Neural progenitor cell (in vitro differentiated cells): ENCODE measurements around the gene RGS18. TPM values are rescaled to one million over a fixed set of nuclear protein-coding genes. Genes with fewer than 3 reads are reported as not detected.

Source experiments
- DNase-seq: peaks from one replicate; pipeline ENCODE4 v3.0.0-alpha.2; 2016; ENCODE audit warnings: low spot score
- H2AFZ ChIP-seq: fragments of 200-600 bp; sonication (generic); replicated peaks from 2 replicates; pipeline ENCODE4 v1.6.1; 2016; ENCODE audit warnings: antibody characterized with exemption
- H3F3A ChIP-seq: fragments of 200-600 bp; sonication (generic); 2 replicates; pipeline ENCODE4 v1.6.1; 2016; ENCODE audit warnings: antibody characterized with exemption, low read depth
- H3K27ac ChIP-seq: fragments of 200-600 bp; sonication (generic); 2 replicates; pipeline ENCODE4 v1.5.1; 2016; ENCODE audit warnings: mild to moderate bottlenecking
- H3K27me3 ChIP-seq: fragments of 200-600 bp; sonication (generic); 2 replicates; pipeline ENCODE4 v1.6.1; 2016; ENCODE audit warnings: mild to moderate bottlenecking, moderate library complexity
- H3K36me3 ChIP-seq: fragments of 200-600 bp; sonication (generic); 2 replicates; pipeline ENCODE4 v1.5.1; 2016
- H3K4me1 ChIP-seq: fragments of 200-600 bp; sonication (generic); 2 replicates; pipeline ENCODE4 v1.6.1; 2016; ENCODE audit warnings: mixed run types
- H3K4me2 ChIP-seq: fragments of 200-600 bp; sonication (generic); 2 replicates; pipeline ENCODE4 v1.6.1; 2016
- H3K4me3 ChIP-seq: fragments of 200-600 bp; sonication (generic); 2 replicates; pipeline ENCODE4 v1.5.1; 2016
- H3K79me2 ChIP-seq: fragments of 200-600 bp; sonication (generic); 2 replicates; pipeline ENCODE4 v1.6.1; 2016; ENCODE audit warnings: low read depth
- H3K9ac ChIP-seq: fragments of 200-600 bp; sonication (generic); 2 replicates; pipeline ENCODE4 v1.6.1; 2016
- H3K9me3 ChIP-seq: fragments of 200-600 bp; sonication (generic); 2 replicates; pipeline ENCODE4 v1.5.1; 2016; ENCODE audit warnings: low read depth
- H4K20me1 ChIP-seq: fragments of 200-600 bp; sonication (generic); 2 replicates; pipeline ENCODE4 v1.6.1; 2016; ENCODE audit warnings: low read depth
- H3K27ac Mint-ChIP-seq: 3 replicates; pipeline ENCODE4 v1.8.0; 2021; ENCODE audit warnings: mixed read lengths
- H3K27me3 Mint-ChIP-seq: 2 replicates; pipeline ENCODE4 v1.8.0; 2022; ENCODE audit warnings: low read depth, mild to moderate bottlenecking, inconsistent platforms, moderate library complexity, mixed read lengths; ENCODE audit not compliant: insufficient read depth
- H3K36me3 Mint-ChIP-seq: 3 replicates; pipeline ENCODE4 v1.8.0; 2021; ENCODE audit warnings: mixed read lengths
- H3K4me1 Mint-ChIP-seq: 3 replicates; pipeline ENCODE4 v1.8.0; 2021; ENCODE audit warnings: mixed read lengths
- H3K4me3 Mint-ChIP-seq: 3 replicates; pipeline ENCODE4 v1.8.0; 2021; ENCODE audit warnings: mild to moderate bottlenecking, moderate library complexity, mixed read lengths
- H3K9me3 Mint-ChIP-seq: 3 replicates; pipeline ENCODE4 v1.8.0; 2020; ENCODE audit warnings: mixed read lengths
- CTCF ChIP-seq: fragments of 200-600 bp; sonication (generic); IDR thresholded peaks from 2 replicates; pipeline ENCODE4 v1.5.1; 2017; ENCODE audit warnings: antibody characterized with exemption, mild to moderate bottlenecking
- EZH2 ChIP-seq: fragments of 200-600 bp; sonication (generic); IDR thresholded peaks from 2 replicates; pipeline ENCODE4 v1.6.1; 2017; ENCODE audit warnings: antibody characterized with exemption, mild to moderate bottlenecking, moderate library complexity
- EZH2phosphoT487 ChIP-seq: fragments of 200-600 bp; sonication (generic); IDR thresholded peaks from 2 replicates; pipeline ENCODE4 v1.6.1; 2017; ENCODE audit warnings: antibody characterized with exemption
- total RNA-seq: library from RNA; depleted of rRNA; stranded (reverse); fragments of >200 nt; gene quantifications from 2 replicates; pipeline ENCODE4 v1.2.3, GENCODE V29; 2015; ENCODE audit warnings: low replicate concordance

The RGS18 gene
- total RNA-seq, 1 donor from 2014 or later, result not detected

DNA sequence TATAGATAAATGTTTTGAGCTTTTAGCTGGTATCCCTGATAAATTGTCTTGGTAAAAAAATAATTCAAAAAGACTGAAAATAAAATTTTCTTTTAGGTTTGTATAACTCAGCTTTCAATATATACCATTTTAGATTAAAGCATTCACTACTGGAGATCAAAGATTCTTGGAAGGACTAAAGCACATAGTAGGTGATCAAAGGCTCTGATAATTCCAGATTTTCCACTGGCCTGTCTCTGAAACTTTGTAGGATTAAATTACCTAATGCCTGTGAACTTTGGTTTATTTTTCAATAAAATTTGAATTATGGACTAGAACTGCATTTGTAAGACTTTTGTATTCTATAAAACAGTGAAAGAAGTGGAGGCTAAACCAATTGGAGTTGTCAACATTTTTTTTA is 1.2 kb upstream of the RGS18 start:
- Histone ChIP-seq H3F3A (no peaks in the 10 kb centered on the region), H4K20me1 (no peaks in the 10 kb centered on the region), H3K27me3 (no peaks in the 10 kb centered on the region), H3K79me2 (no peaks in the 10 kb centered on the region), H3K9me3 (no peaks in the 10 kb centered on the region), H3K9ac (no peak overlapping the region), H3K4me1 (no peaks in the 10 kb centered on the region), H3K4me3 (no peak overlapping the region), H3K27ac (no peak overlapping the region), H3K4me2 (no peak overlapping the region), H2AFZ (no peak overlapping the region), H3K36me3 (no peaks in the 10 kb centered on the region)
- Mint-ChIP-seq H3K27me3 (peaks cover 2% of the 10 kb centered on the region), H3K9me3 (no peaks in the 10 kb centered on the region), H3K27ac (no peak overlapping the region), H3K36me3 (no peaks in the 10 kb centered on the region), H3K4me1 (no peaks in the 10 kb centered on the region), H3K4me3 (no peak overlapping the region)
- TF ChIP-seq CTCF (no peak), EZH2phosphoT487 (no peak), EZH2 (no peak)
- no peak for DNase-seq

- Mint-ChIP-seq H3K4me1 (no peaks in the 10 kb centered on the region), H3K27ac (no peak overlapping the region), H3K36me3 (no peaks in the 10 kb centered on the region), H3K4me3 (no peak overlapping the region), H3K9me3 (no peaks in the 10 kb centered on the region), H3K27me3 (peaks cover 2% of the 10 kb centered on the region)
- TF ChIP-seq EZH2 (no peak), CTCF (no peak), EZH2phosphoT487 (no peak)
- Histone ChIP-seq H4K20me1 (no peaks in the 10 kb centered on the region), H3K27ac (no peak overlapping the region), H3K4me1 (no peaks in the 10 kb centered on the region), H3F3A (no peaks in the 10 kb centered on the region), H3K79me2 (no peaks in the 10 kb centered on the region), H3K4me2 (no peak overlapping the region), H3K9ac (no peak overlapping the region), H2AFZ (no peak overlapping the region), H3K36me3 (no peaks in the 10 kb centered on the region), H3K4me3 (no peak overlapping the region), H3K9me3 (no peaks in the 10 kb centered on the region), H3K27me3 (no peaks in the 10 kb centered on the region)
- DNase-seq, result no peak
These were observed 752 bp downstream of the RGS18 start for GRCh38 chr1:192159014-192159413.

DNA sequence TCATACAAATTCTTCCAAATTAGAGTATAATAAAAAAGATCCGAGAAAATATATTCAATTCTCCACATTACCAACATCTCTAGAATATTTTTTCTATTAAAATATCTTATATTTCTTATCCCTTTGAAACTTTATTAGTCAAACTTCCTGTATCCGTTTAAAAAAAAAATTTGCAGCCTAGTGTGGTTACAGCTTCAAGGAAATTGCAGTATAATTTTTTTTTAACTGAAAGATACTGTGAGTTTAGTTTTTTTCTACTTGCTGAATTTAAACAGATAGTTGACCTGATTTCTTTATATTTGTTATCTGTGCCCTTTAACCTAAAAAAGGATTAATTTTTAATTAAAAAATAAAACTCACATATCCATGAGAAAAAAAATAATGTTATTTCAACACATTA is 1.5 kb downstream of the RGS18 start:
- DNase-seq, result no peak
- no peaks in the 10 kb centered on the region for H3K36me3 ChIP-seq
- Mint-ChIP-seq H3K4me3 (no peak overlapping the region), H3K27me3 (peaks cover 2% of the 10 kb centered on the region), H3K4me1 (no peaks in the 10 kb centered on the region), H3K27ac (no peak overlapping the region), H3K9me3 (no peaks in the 10 kb centered on the region), H3K36me3 (no peaks in the 10 kb centered on the region)
- no peaks in the 10 kb centered on the region for H4K20me1 ChIP-seq
- H3K9me3 ChIP-seq, result no peaks in the 10 kb centered on the region
- no peak overlapping the region for H3K27ac ChIP-seq
- H3K79me2 ChIP-seq, result no peaks in the 10 kb centered on the region
- TF ChIP-seq CTCF, result no peak
- no peak for TF ChIP-seq EZH2
- TF ChIP-seq EZH2phosphoT487, result no peak
- no peaks in the 10 kb centered on the region for H3F3A ChIP-seq
- H3K9ac ChIP-seq, result no peak overlapping the region
- H3K4me2 ChIP-seq, result no peak overlapping the region
- H3K27me3 ChIP-seq, result no peaks in the 10 kb centered on the region
- no peak overlapping the region for H2AFZ ChIP-seq
- H3K4me1 ChIP-seq, result no peaks in the 10 kb centered on the region
- no peak overlapping the region for H3K4me3 ChIP-seq
